ENCODE data around the gene BOC. TPM values are rescaled to one million over a fixed set of nuclear protein-coding genes. Genes with fewer than 3 reads are reported as not detected.

Gene BOC
- polyA plus RNA-seq, 1 donor from 2014 or later: 0.53 TPM

- Histone ChIP-seq H3K9me2 (ENCODE audit: insufficient read depth, low read length) (no peaks in the 10 kb centered on the region), H3K4me2 (ENCODE audit: low read length) (no peak overlapping the region), H2AFZ (ENCODE audit: low read depth, low read length) (no peak overlapping the region), H3K27ac (ENCODE audit: low read length) (no peak overlapping the region), H4K20me1 (ENCODE audit: insufficient read depth) (no peaks in the 10 kb centered on the region), H3F3A (ENCODE audit: insufficient read depth, low read length, poor library complexity, severe bottlenecking) (no peaks in the 10 kb centered on the region), H3K79me2 (replicated peaks; ENCODE audit: insufficient read depth, low read length) (no peaks in the 10 kb centered on the region), H3K36me3 (ENCODE audit: insufficient read depth, low read length) (no peaks in the 10 kb centered on the region), H3K9ac (ENCODE audit: low read length) (no peak overlapping the region), H3K9me3 (ENCODE audit: low read length) (no peaks in the 10 kb centered on the region), H3K4me3 (ENCODE audit: low read length) (no peak overlapping the region), H3K27me3 (ENCODE audit: insufficient read depth, low read depth, low read length) (no peaks in the 10 kb centered on the region)
- no peak for TF ChIP-seq EZH2 (IDR thresholded peaks at IDR 0.05; ENCODE audit: borderline replicate concordance, insufficient read depth, low read length, poor library complexity, severe bottlenecking)
- no peak for TF ChIP-seq POLR2AphosphoS5 (IDR thresholded peaks at IDR 0.05)
- no peak for TF ChIP-seq RAD21 (conservative IDR thresholded peaks at IDR 0.05)
- no peak for TF ChIP-seq SMC3 (conservative IDR thresholded peaks at IDR 0.05; ENCODE audit: poor library complexity)
- TF ChIP-seq MXI1 (conservative IDR thresholded peaks at IDR 0.05; ENCODE audit: poor library complexity, severe bottlenecking): no peak
- no peak for TF ChIP-seq REST (IDR thresholded peaks at IDR 0.05; ENCODE audit: borderline replicate concordance)
- TF ChIP-seq EP300 (conservative IDR thresholded peaks at IDR 0.05; ENCODE audit: poor library complexity, severe bottlenecking): no peak
- TF ChIP-seq TAF1 (IDR thresholded peaks at IDR 0.05; ENCODE audit: low read depth): no peak
- no peak for TF ChIP-seq CTCF (IDR thresholded peaks at IDR 0.05; ENCODE audit: poor library complexity, severe bottlenecking)
Measured at GRCh38 chr3:113261063-113261625, 49.8 kb downstream of the BOC start.

GRCh38 chr3:113261626-113262303 is 50.4 kb downstream of the BOC start:
- no peak overlapping the region for H2AFZ ChIP-seq (ENCODE audit: low read depth, low read length)
- H3K27ac ChIP-seq (ENCODE audit: low read length): no peak overlapping the region
- H3K9ac ChIP-seq (ENCODE audit: low read length): no peak overlapping the region
- H3F3A ChIP-seq (ENCODE audit: insufficient read depth, low read length, poor library complexity, severe bottlenecking): no peaks in the 10 kb centered on the region
- TF ChIP-seq EZH2 (IDR thresholded peaks at IDR 0.05; ENCODE audit: borderline replicate concordance, insufficient read depth, low read length, poor library complexity, severe bottlenecking) (no peak), SMC3 (conservative IDR thresholded peaks at IDR 0.05; ENCODE audit: poor library complexity) (no peak), RAD21 (conservative IDR thresholded peaks at IDR 0.05) (no peak), EP300 (conservative IDR thresholded peaks at IDR 0.05; ENCODE audit: poor library complexity, severe bottlenecking) (no peak), CTCF (IDR thresholded peaks at IDR 0.05; ENCODE audit: poor library complexity, severe bottlenecking) (no peak), TAF1 (IDR thresholded peaks at IDR 0.05; ENCODE audit: low read depth) (no peak), REST (IDR thresholded peaks at IDR 0.05; ENCODE audit: borderline replicate concordance) (no peak), MXI1 (conservative IDR thresholded peaks at IDR 0.05; ENCODE audit: poor library complexity, severe bottlenecking) (no peak), POLR2AphosphoS5 (IDR thresholded peaks at IDR 0.05) (no peak)
- no peaks in the 10 kb centered on the region for H3K9me3 ChIP-seq (ENCODE audit: low read length)
- H3K4me2 ChIP-seq (ENCODE audit: low read length): no peak overlapping the region
- H3K4me3 ChIP-seq (ENCODE audit: low read length): no peak overlapping the region
- H3K79me2 ChIP-seq (replicated peaks; ENCODE audit: insufficient read depth, low read length): no peaks in the 10 kb centered on the region
- no peaks in the 10 kb centered on the region for H3K36me3 ChIP-seq (ENCODE audit: insufficient read depth, low read length)
- H3K9me2 ChIP-seq (ENCODE audit: insufficient read depth, low read length): no peaks in the 10 kb centered on the region
- H4K20me1 ChIP-seq (ENCODE audit: insufficient read depth): no peaks in the 10 kb centered on the region
- H3K27me3 ChIP-seq (ENCODE audit: insufficient read depth, low read depth, low read length): no peaks in the 10 kb centered on the region

Data from neural cell (in vitro differentiated cells).